Measurements from ENCODE around the gene MECR.

MECR gene

DNA sequence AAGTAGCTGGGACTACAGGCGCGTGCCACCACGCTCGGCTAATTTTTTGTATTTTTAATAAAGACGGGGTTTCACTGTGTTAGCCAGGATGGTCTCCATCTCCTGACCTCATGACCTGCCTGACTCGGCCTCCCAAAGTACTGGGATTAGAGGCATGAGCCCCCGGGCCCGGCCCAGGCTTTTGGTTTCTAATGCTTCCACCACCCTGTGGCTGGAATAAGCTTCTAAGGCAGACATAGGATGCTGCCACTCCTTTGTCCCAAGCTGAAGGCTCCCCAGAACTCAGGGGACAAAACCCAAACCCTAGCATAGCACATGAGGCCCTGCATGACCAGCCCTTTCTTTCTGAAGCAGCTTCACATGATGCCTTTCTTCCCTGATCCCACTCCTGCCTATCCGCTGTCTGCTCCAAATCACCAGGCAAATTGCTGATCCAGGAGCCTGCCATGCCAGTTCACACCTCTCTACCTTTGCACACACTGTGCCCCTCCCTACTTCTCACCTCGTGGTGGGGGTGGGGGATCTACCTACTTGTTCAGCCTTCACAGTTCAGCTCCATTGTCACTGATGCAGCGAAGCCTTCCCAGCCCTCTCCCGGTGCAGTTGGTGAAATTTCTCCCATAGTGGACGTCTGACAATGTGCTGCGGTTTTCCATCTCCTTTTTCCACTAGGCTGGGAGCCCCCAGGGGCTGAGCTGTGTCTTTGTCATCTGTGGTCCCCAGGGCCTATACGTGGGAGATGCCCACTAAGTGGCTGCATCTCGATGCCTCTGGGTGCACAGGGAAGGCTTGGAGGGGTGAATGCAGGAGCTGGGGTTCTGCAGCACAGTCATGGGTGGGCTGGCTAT is 12.5 kb upstream of the MECR start:
- Histone ChIP-seq H3K27ac (no peak overlapping the region), H3K9me3 (ENCODE audit: low read depth, low read length) (no peaks in the 10 kb centered on the region), H3K36me3 (ENCODE audit: insufficient read depth, low read length) (no peaks in the 10 kb centered on the region), H3K9ac (ENCODE audit: insufficient read length) (no peak overlapping the region), H3K4me3 (no peak overlapping the region)
- TF ChIP-seq EZH2 (IDR thresholded peaks at IDR 0.05), result no peak
- no peak for DNase-seq (ENCODE audit: low read depth, low spot score)

DNA sequence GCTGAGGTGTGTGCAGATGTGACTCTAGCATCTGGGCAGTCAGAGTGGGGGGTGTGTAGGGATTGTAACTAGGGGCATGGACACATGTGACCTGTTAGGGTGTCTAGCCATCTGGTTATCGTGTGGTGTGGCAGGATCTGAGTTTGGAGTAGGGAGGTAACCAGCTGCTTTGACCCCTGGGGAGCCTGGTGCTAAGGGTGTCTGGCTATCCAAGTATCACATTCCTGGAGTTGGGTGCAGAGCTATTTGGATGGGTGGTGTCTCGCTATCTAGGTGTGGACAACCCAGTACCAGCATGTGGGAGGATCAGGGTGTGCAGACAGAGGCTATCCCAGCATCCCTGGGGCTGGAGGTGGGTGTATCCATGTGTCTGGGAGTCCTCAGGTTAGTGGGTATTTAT is 10.3 kb upstream of the MECR start:
- no peak overlapping the region for H3K27ac ChIP-seq
- no peaks in the 10 kb centered on the region for H3K36me3 ChIP-seq (ENCODE audit: insufficient read depth, low read length)
- no peak for DNase-seq (ENCODE audit: low read depth, low spot score)

DNA sequence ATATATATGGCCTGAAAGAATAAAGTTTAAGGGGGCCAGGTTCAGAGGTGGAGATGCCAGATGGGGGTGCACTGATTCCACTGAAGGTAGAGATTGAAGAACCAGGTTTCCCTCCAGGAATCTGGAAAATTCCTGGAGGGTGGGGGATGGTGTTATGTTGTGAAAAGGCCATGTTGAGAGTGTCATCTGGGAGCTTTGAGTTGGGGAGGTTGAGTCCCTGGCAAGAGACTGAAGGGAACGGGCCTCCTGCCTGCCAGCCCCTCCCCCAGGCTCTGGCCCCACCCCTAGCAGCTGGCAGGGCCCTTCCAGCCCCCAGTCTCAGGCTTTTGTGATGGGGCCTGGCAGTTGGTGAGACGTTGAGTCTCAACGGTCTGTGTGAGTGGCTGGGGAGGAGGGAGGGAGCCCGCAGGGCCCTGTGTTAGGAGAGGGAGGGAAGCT is 9.7 kb upstream of the MECR start:
- no peaks in the 10 kb centered on the region for H3K9me3 ChIP-seq (ENCODE audit: low read depth, low read length)
- no peak overlapping the region for H3K27ac ChIP-seq
- DNase-seq (ENCODE audit: low read depth, low spot score), result no peak
- no peak overlapping the region for H3K9ac ChIP-seq (ENCODE audit: insufficient read length)
- TF ChIP-seq POLR2AphosphoS5 (IDR thresholded peaks at IDR 0.05; ENCODE audit: borderline replicate concordance, low read depth, low read length) (no peak), EZH2 (IDR thresholded peaks at IDR 0.05) (no peak), FOXP2 (optimal IDR thresholded peaks at IDR 0.05; ENCODE audit: control extremely low read depth, extremely low read length, insufficient read depth) (no peak)
- no peaks in the 10 kb centered on the region for H3K36me3 ChIP-seq (ENCODE audit: insufficient read depth, low read length)
- no peak overlapping the region for H3K4me3 ChIP-seq

More for the DNA sequence above, 10.3 kb upstream of the MECR start:
- no peaks in the 10 kb centered on the region for H3K9me3 ChIP-seq (ENCODE audit: low read depth, low read length)
- TF ChIP-seq POLR2AphosphoS5 (IDR thresholded peaks at IDR 0.05; ENCODE audit: borderline replicate concordance, low read depth, low read length) (no peak), FOXP2 (optimal IDR thresholded peaks at IDR 0.05; ENCODE audit: control extremely low read depth, extremely low read length, insufficient read depth) (no peak), EZH2 (IDR thresholded peaks at IDR 0.05) (no peak)
- no peak overlapping the region for H3K4me3 ChIP-seq
- H3K9ac ChIP-seq (ENCODE audit: insufficient read length), result no peak overlapping the region

DNA sequence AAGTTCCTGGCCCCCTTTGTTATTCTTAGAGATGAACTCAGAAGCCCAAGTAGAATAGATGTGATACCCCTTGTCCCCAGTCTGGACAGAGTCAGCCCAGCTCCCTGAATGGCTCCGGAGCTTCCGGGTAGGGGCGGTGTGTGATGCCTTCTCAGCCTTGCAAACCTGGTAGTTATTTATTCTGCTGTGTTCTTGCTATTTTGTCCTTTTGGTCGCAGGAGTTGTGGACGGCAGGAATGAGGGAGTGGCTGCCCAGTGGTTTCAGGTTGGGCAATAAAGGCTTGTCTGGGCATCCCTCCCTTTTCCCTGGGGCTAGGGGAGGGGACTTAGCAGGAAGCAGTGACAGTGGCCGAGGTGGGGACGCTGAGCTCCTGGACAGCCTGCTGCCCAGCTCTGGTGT is 8.4 kb upstream of the MECR start:
- TF ChIP-seq POLR2AphosphoS5 (IDR thresholded peaks at IDR 0.05; ENCODE audit: borderline replicate concordance, low read depth, low read length) (no peak), FOXP2 (optimal IDR thresholded peaks at IDR 0.05; ENCODE audit: control extremely low read depth, extremely low read length, insufficient read depth) (no peak), EZH2 (IDR thresholded peaks at IDR 0.05) (no peak)
- no peak for DNase-seq (ENCODE audit: low read depth, low spot score)
- Histone ChIP-seq H3K27ac (no peak overlapping the region), H3K9ac (ENCODE audit: insufficient read length) (no peak overlapping the region), H3K9me3 (ENCODE audit: low read depth, low read length) (no peaks in the 10 kb centered on the region), H3K36me3 (ENCODE audit: insufficient read depth, low read length) (no peaks in the 10 kb centered on the region), H3K4me3 (no peak overlapping the region)

DNA sequence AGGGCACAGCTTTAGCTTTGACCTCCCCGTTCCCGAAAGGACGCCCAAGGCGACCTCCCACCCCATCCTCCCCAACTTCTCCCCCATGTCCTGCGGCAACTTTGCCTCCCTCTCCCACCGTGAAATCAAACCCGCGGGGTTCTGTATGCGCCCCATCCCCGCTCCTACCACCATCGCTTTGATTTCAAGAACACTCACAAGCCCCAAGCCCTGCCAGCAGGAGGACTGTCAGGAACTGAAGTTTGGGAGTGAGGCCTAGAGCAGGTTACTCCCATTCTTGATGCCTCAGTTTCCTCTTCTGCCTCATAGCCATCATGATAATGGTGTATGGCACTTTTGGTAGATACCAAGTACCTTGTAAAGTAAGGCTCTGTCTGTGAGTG is 7.9 kb upstream of the MECR start:
- Histone ChIP-seq H3K36me3 (ENCODE audit: insufficient read depth, low read length) (no peaks in the 10 kb centered on the region), H3K4me3 (no peak overlapping the region), H3K9ac (ENCODE audit: insufficient read length) (no peak overlapping the region), H3K9me3 (ENCODE audit: low read depth, low read length) (no peaks in the 10 kb centered on the region), H3K27ac (no peak overlapping the region)
- no peak for DNase-seq (ENCODE audit: low read depth, low spot score)
- TF ChIP-seq FOXP2 (optimal IDR thresholded peaks at IDR 0.05; ENCODE audit: control extremely low read depth, extremely low read length, insufficient read depth) (no peak), POLR2AphosphoS5 (IDR thresholded peaks at IDR 0.05; ENCODE audit: borderline replicate concordance, low read depth, low read length) (no peak), EZH2 (IDR thresholded peaks at IDR 0.05) (no peak)

DNA sequence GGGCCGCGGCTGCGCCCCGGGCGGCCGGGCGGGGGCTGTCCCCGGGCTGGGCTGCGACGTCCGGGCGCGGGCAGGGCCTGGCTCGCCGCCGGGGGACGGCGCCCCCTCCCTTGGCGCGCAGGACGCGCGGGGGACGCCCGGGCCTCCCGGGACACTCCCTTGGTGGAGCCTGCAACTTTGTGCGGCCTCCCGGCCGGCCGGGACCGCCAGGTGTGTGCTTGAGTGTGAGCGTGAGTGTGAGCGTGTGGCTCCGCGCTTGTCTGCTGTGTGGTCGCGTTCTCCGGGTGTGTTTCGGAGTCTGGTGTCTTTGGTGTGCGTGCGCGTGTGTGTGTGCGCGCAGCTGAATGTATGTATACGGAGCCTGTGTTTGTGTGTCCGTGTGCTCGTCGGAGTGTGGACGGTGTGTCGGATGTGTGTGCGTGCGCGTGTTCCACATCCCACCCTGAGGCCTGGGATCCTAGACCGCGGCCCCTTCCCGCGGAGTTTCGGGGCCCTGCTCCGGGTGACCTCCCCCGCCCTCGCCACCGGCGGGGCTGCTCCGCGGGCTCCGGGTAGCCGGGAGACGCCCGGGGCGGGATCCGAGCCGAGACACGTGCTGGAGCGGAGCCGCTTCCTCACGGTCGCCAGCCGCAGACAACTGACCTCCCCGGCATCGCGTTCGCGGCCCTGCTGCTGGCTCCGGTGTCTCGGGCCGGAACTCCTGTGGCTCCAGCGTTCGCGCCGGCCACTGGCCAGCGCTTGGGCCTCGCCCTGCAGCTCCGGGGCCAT is 7.3 kb upstream of the MECR start:
- DNase-seq (ENCODE audit: low read depth, low spot score), result no peak
- no peak for TF ChIP-seq EZH2 (IDR thresholded peaks at IDR 0.05)
- no peak for TF ChIP-seq FOXP2 (optimal IDR thresholded peaks at IDR 0.05; ENCODE audit: control extremely low read depth, extremely low read length, insufficient read depth)
- no peak for TF ChIP-seq POLR2AphosphoS5 (IDR thresholded peaks at IDR 0.05; ENCODE audit: borderline replicate concordance, low read depth, low read length)
- H3K9ac ChIP-seq (ENCODE audit: insufficient read length), result no peak overlapping the region
- no peaks in the 10 kb centered on the region for H3K36me3 ChIP-seq (ENCODE audit: insufficient read depth, low read length)
- no peaks in the 10 kb centered on the region for H3K9me3 ChIP-seq (ENCODE audit: low read depth, low read length)
- H3K4me3 ChIP-seq, result peak overlapping the region; percentile 40; the same call in 1 of the 2 replicates
- H3K27ac ChIP-seq, result no peak overlapping the region

DNA sequence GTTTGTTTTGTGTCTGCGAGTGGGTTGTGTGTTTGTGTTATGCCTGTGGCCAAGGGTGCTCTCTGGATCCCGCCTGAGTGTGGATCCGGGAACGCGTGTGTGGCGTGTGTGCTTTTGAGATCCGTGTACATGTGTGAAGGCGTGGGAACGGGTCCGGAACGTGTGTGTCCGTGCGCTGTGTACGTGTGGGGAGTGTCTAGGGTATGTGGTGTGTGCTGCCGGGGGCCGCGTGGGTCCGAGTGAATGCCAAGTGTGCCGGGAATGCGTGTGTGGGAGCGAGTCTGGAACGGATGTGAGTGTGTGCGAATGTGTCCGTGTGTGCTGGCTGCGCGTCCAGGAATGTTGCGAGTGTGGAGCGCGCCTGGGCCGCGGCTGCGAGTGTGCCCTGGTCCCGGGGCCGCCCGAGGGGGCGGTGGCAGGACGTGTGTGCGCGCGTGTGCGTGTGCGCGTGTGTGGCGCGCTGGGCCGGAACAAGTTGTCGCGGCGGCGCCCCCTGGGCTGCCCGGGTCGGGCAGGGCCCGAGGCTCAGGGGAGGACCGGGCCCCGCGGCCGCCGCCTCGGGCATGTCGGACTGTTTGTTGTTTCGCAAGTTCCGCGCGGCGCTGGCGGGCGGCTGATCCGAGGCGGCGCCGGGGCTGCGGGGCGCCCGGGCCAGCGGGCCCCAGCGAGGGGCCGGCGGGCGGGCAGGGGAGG is 6.5 kb upstream of the MECR start:
- TF ChIP-seq EZH2 (IDR thresholded peaks at IDR 0.05) (peak; percentile 50), FOXP2 (optimal IDR thresholded peaks at IDR 0.05; ENCODE audit: control extremely low read depth, extremely low read length, insufficient read depth) (no peak), POLR2AphosphoS5 (IDR thresholded peaks at IDR 0.05; ENCODE audit: borderline replicate concordance, low read depth, low read length) (no peak)
- no peak for DNase-seq (ENCODE audit: low read depth, low spot score)
- Histone ChIP-seq H3K4me3 (peak overlapping the region; percentile 87), H3K9ac (ENCODE audit: insufficient read length) (peak overlapping the region; percentile 37), H3K9me3 (ENCODE audit: low read depth, low read length) (no peaks in the 10 kb centered on the region), H3K36me3 (ENCODE audit: insufficient read depth, low read length) (no peaks in the 10 kb centered on the region), H3K27ac (no peak overlapping the region)

DNA sequence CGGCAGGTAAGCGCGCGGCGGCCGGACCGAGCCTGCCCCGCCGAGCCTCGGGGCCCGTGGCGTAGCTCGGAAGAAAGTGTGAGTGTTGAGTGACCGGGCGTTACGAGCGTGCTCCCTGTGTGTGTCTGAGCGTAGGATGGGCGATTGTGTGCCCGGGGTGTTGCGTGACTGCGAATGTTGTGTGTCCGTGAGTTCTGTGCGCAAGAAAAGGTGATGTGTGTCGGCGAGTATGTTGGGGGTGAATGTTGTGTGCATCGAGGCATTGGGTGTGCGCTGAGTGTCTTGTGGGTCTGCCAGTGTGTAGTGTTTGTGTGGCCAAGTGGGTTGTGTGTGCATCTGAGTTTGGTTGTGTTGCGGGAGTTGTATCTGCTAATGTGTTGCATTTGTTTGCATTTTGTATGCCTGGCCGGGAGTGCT is 6.0 kb upstream of the MECR start:
- Histone ChIP-seq H3K27ac (no peak overlapping the region), H3K4me3 (peak overlapping the region; percentile 87), H3K36me3 (ENCODE audit: insufficient read depth, low read length) (no peaks in the 10 kb centered on the region)

More for the DNA sequence above, 6.0 kb upstream of the MECR start:
- Histone ChIP-seq H3K9me3 (ENCODE audit: low read depth, low read length) (no peaks in the 10 kb centered on the region), H3K9ac (ENCODE audit: insufficient read length) (peak overlapping the region; percentile 57)
- no peak for DNase-seq (ENCODE audit: low read depth, low spot score)
- TF ChIP-seq EZH2 (IDR thresholded peaks at IDR 0.05) (no peak), POLR2AphosphoS5 (IDR thresholded peaks at IDR 0.05; ENCODE audit: borderline replicate concordance, low read depth, low read length) (no peak), FOXP2 (optimal IDR thresholded peaks at IDR 0.05; ENCODE audit: control extremely low read depth, extremely low read length, insufficient read depth) (no peak)

All from SK-N-MC (cell line).